K562 (cell line): Measurements from ENCODE around the gene WWOX. TPM values are rescaled to one million over a fixed set of nuclear protein-coding genes. Genes with fewer than 3 reads are reported as not detected.

Experiments used
- ATAC-seq: fragments of 200-7000 bp; cut with Tn5 transposase; 3 replicates; pipeline ENCODE4 v1.9.1; 2020; ENCODE audit warnings: moderate library complexity
- BruUV-seq: library from RNA; stranded (reverse); fragments of 400-500 nt; replicated peaks from 2 replicates; lab custom pipeline; 2021; lab: Mats Ljungman, UMichigan
- CTCF ChIA-PET: fragments of 300-600 bp; formaldehyde crosslinking; extraction: SDS; loops from one replicate; lab custom pipeline; 2021; ENCODE audit warnings: low intra/inter-chr PET ratio; lab: Yijun Ruan, JAX
- POLR2A ChIA-PET: fragments of 300-600, 350-650 bp; sonication (Branson Sonifier 250); formaldehyde crosslinking; extraction: SDS; loops from one replicate; lab custom pipeline; 2021; ENCODE audit warnings: antibody characterized with exemption, inconsistent platforms; lab: Yijun Ruan, JAX
- DNase-seq, 4 experiments: peaks; one replicate each; pipeline versions ENCODE4 v3.0.0 to v3.0.0-alpha.2; 2011 to 2018; ENCODE audit warnings: low spot score in 3 of 4, mixed read lengths in 3 of 4; ENCODE audit errors: extremely low read depth in 1 of 4
- FAIRE-seq: peaks from 2 replicates; lab custom pipeline; 2011; peaks lifted over from hg19 to GRCh38; lab: Jason Lieb, UNC
- H2AFZ ChIP-seq: 2 replicates; pipeline ENCODE4 v1.6.0; 2011; ENCODE audit warnings: low read depth, low read length, control low read depth, inconsistent platforms
- H3K27ac ChIP-seq: fragments of 200-600 bp; 3 replicates; pipeline ENCODE4 v1.8.0; 2011; ENCODE audit warnings: low read depth, mild to moderate bottlenecking, control low read depth, inconsistent platforms, low read length, moderate library complexity, mixed read lengths; ENCODE audit errors: extremely low read depth
- H3K27me3 ChIP-seq, 2 experiments: fragments of 300-600 bp in 1 of 2; 2 replicates in 1 of 2; 3 replicates in 1 of 2; pipeline versions ENCODE4 v1.6.0 to v1.8.0; 2011; ENCODE audit warnings: inconsistent platforms in 2 of 2, low read length in 2 of 2, mild to moderate bottlenecking in 1 of 2, mixed read lengths in 1 of 2, moderate library complexity in 1 of 2; ENCODE audit not compliant: control insufficient read depth in 2 of 2, insufficient read depth in 2 of 2
- H3K36me3 ChIP-seq: fragments of 300-600 bp; 3 replicates; pipeline ENCODE4 v1.8.0; 2011; ENCODE audit warnings: mild to moderate bottlenecking, low read length, inconsistent platforms; ENCODE audit not compliant: control insufficient read depth, insufficient read depth
- H3K4me1 ChIP-seq, 2 experiments: fragments of 200-600 bp in 1 of 2; replicated peaks in 1 of 2; 2 replicates in 1 of 2; 3 replicates in 1 of 2; pipeline versions ENCODE4 v1.5.1 to v1.8.0; 2011; ENCODE audit warnings: inconsistent platforms in 2 of 2, low read length in 2 of 2, mild to moderate bottlenecking in 1 of 2, mixed read lengths in 1 of 2, moderate library complexity in 1 of 2; ENCODE audit not compliant: control insufficient read depth in 2 of 2, insufficient read depth in 2 of 2
- H3K4me2 ChIP-seq: 2 replicates; pipeline ENCODE4 v1.6.1; 2011; ENCODE audit warnings: low read length, control low read depth, inconsistent platforms, mixed read lengths; ENCODE audit not compliant: insufficient read depth
- H3K4me3 ChIP-seq: fragments of 200-600 bp; sonication (generic), shearing (Covaris generic); 2 replicates; pipeline ENCODE4 v1.5.1; 2016; ENCODE audit warnings: control low read depth, inconsistent platforms
- H3K79me2 ChIP-seq: fragments of 200-600 bp; 3 replicates; pipeline ENCODE4 v1.8.0; 2011; ENCODE audit warnings: low read length, inconsistent platforms; ENCODE audit not compliant: control insufficient read depth, insufficient read depth
- H3K9ac ChIP-seq, 2 experiments: 2 replicates each; pipeline versions ENCODE4 v1.6.0 to v1.6.1; 2011; ENCODE audit warnings: low read depth in 2 of 2, low read length in 2 of 2, control low read depth in 1 of 2, inconsistent platforms in 1 of 2, mild to moderate bottlenecking in 1 of 2, mixed read lengths in 1 of 2; ENCODE audit not compliant: insufficient read depth in 1 of 2
- H3K9me1 ChIP-seq: one replicate; pipeline ENCODE4 v1.6.0; 2011; ENCODE audit warnings: inconsistent platforms, mild to moderate bottlenecking, low read length, moderate library complexity; ENCODE audit not compliant: control insufficient read depth, insufficient read depth
- H3K9me3 ChIP-seq: replicated peaks from 2 replicates; pipeline ENCODE4 v1.5.1; 2011; ENCODE audit warnings: low read depth, low read length, inconsistent platforms; ENCODE audit not compliant: control insufficient read depth, insufficient read depth
- H4K20me1 ChIP-seq: replicated peaks from 2 replicates; pipeline ENCODE4 v1.6.1; 2011; ENCODE audit warnings: low read length, inconsistent platforms, mixed read lengths; ENCODE audit not compliant: control insufficient read depth, insufficient read depth
- ARID4B ChIP-seq: sonication (generic); formaldehyde crosslinking; IDR thresholded peaks from 2 replicates; pipeline ENCODE4 v1.8.0; 2022; ENCODE audit warnings: mild to moderate bottlenecking, missing genetic modification reagents
- NUFIP1 ChIP-seq: fragments of 450-650 bp; IDR thresholded peaks from 2 replicates; pipeline ENCODE4 v1.6.1; 2018; ENCODE audit not compliant: partially characterized antibody
- SMAD4 ChIP-seq: fragments of 250-450 bp; sonication (Bioruptor Pico); conservative IDR thresholded peaks from 2 replicates; pipeline ENCODE4 v1.8.0; 2021; ENCODE audit warnings: inconsistent platforms, mild to moderate bottlenecking, moderate library complexity
- SRSF9 ChIP-seq: fragments of 200-400 bp; formaldehyde crosslinking; IDR thresholded peaks from 2 replicates; pipeline ENCODE4 v1.6.1; 2017; ENCODE audit warnings: low read depth, low read length, borderline replicate concordance
- USF1 ChIP-seq: sonication (generic); formaldehyde crosslinking; IDR thresholded peaks from 2 replicates; pipeline ENCODE4 v1.9.0; 2022; ENCODE audit warnings: mild to moderate bottlenecking, missing genetic modification reagents
- ZNF324 ChIP-seq: fragments of 250-450 bp; sonication (Bioruptor Pico); IDR thresholded peaks from 2 replicates; pipeline ENCODE4 v1.4.0; 2020; ENCODE audit warnings: mild to moderate bottlenecking
- ZNF589 ChIP-seq: fragments of 200-800 bp; sonication (Bioruptor generic); IDR thresholded peaks from 2 replicates; pipeline ENCODE4 v1.6.1; 2016; ENCODE audit warnings: low read depth, missing genetic modification characterization, missing compliant biosample characterization
- WGBS: fragments of 100-300 bp; shearing (Covaris generic); methylation state at CpG from one replicate; pipeline ENCODE4 v1.1.6; 2016; ENCODE audit warnings: low coverage, mixed read lengths; ENCODE audit not compliant: insufficient coverage; ENCODE audit errors: missing lambda C conversion rate; 5-methylcytosine and 5-hydroxymethylcytosine counted together
- in situ Hi-C: fragments of 300-500 bp; cut with MboI; formaldehyde crosslinking; loops from 4 replicates; pipeline ENCODE4 v1.15.0; 2018; ENCODE audit warnings: inconsistent platforms, mixed read lengths
- intact Hi-C: fragments of 100-400 bp; cut with micrococcal nuclease; formaldehyde crosslinking; loops from 2 replicates; pipeline ENCODE4 v1.14.2; 2022
- polyA plus RNA-seq, 8 experiments: library from polyadenylated mRNA; depleted of rRNA in 4 of 8; stranded (reverse) in 5 of 8; unstranded in 3 of 8; fragments of >200 nt; fragmentation: Nextera tagmentation in 2 of 8; fragmentation: Illumina TruSeq in 1 of 8; extraction: Ambion mirVana in 2 of 8; extraction: Trizol in 1 of 8; gene quantifications; 2 replicates each; pipeline versions ENCODE4 v1.2.1 to v1.2.3, GENCODE V29; 2011 to 2014; ENCODE audit warnings: inconsistent platforms in 1 of 8, missing spikeins in 1 of 8
- total RNA-seq, 7 experiments: library from RNA; depleted of rRNA in 6 of 7; stranded (reverse); fragments of >200 nt in 6 of 7; fragmentation: Illumina TruSeq in 2 of 7; extraction: Trizol in 2 of 7; gene quantifications; 2 replicates each; pipeline versions ENCODE4 v1.2.1 to v1.2.3, GENCODE V29; 2011 to 2021; ENCODE audit warnings: low replicate concordance in 1 of 7

WWOX gene
- total and polyA plus RNA-seq, 9 of the 15 experiments (the other 6 are each of a cell fraction or from before 2014, with no cell fraction given), result 1.6 to 22.7 (median 8.1) TPM

DNA sequence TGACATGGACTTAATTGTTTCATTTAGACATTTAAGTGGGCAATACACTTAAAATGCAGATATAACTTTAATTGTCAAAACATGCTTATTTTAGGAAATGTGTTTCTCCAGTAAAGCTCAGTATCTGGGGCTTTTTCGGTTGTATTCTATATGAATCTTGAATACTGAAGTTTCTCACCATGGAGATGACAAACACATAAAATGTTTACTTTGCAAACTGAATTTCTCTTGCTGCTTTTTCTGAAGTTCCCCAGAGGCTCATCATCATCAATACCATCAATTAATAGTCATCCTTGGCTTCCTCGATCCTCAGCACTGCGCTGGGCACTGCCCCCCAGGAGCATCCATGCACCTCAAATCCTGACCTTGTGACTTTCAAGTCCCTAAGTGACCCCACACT lies 227.3 kb downstream of the WWOX start (continued):
- no peak for TF ChIP-seq USF1 (CRISPR knock-in tag)
- TF ChIP-seq ARID4B, result no peak
- TF ChIP-seq ZNF589, result no peak
- no peak for TF ChIP-seq ZNF324 (CRISPR knock-in tag)
- TF ChIP-seq SRSF9, result no peak
- no peak for TF ChIP-seq SMAD4 (CRISPR knock-in tag)

DNA sequence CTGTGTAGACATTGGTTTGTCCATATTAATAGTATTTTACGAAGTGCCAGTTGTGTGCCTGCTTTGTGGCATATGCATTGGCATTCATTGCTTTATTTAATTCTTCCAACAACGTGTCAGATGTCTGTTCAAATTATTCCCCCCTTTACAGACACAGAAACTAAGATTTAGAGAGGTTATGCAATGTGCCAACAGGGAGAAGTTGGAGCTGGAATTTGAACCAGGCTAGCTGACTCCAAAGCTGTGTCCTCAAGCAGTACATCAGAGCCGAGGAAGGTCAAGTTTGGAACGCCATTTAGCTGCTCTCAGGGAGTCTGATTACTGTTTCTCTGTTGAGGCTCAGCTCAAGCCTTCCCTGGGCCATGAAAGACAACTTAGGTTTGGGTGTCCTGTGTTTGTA lies 232.3 kb downstream of the WWOX start:
- in situ Hi-C loops, result no loop called here
- no TSS peak for BruUV-seq

More for the DNA sequence above, 232.3 kb downstream of the WWOX start:
- H3K9me1 ChIP-seq, result no peaks in the 10 kb centered on the region
- no peak overlapping the region for H3K4me2 ChIP-seq
- POLR2A ChIA-PET, result no interaction called here
- no peaks in the 10 kb centered on the region for H3K79me2 ChIP-seq
- DNase-seq (peak in 3 of 4 experiments; percentile 2 to 3 (median 2)), ATAC-seq (no peak), FAIRE-seq (no peak)
- WGBS, result 2% methylated on average over 4 of the region's 4 CpGs
- H4K20me1 ChIP-seq, result 0 out of 2 replicates have a peak, but pooled peaks cover 7% of the 10 kb centered on the region
- no peaks in the 10 kb centered on the region for H3K4me1 ChIP-seq
- H3K36me3 ChIP-seq, result no peaks in the 10 kb centered on the region
- no peak for TF ChIP-seq NUFIP1
- H3K27ac ChIP-seq, result no peak overlapping the region
- intact Hi-C loops, result no loop called here
- H3K27me3 ChIP-seq, result peaks cover 6 to 10% of the 10 kb centered on the region in 2 experiments; a peak in 1 of 5 replicates
- H2AFZ ChIP-seq, result no peak overlapping the region
- H3K9me3 ChIP-seq, result no peaks in the 10 kb centered on the region
- H3K9ac ChIP-seq, result no peak overlapping the region
- H3K4me3 ChIP-seq, result no peak overlapping the region
- CTCF ChIA-PET, result no interaction called here
